K562 (cell line): ENCODE measurements around the gene SGSM2. TPM values are rescaled to one million over a fixed set of nuclear protein-coding genes. Genes with fewer than 3 reads are reported as not detected.

Experiments used
- CAMTA2 ChIP-seq: fragments of 250-450 bp; sonication (Bioruptor Pico); conservative IDR thresholded peaks from 2 replicates; pipeline ENCODE4 v1.5.1; 2022
- CHCHD3 ChIP-seq: fragments of 250-450 bp; sonication (Bioruptor Pico); IDR thresholded peaks from 2 replicates; pipeline ENCODE4 v2.1.2; 2022; ENCODE audit warnings: mild to moderate bottlenecking
- FOS ChIP-seq: IDR thresholded peaks from 3 replicates; pipeline ENCODE4 v1.6.1; 2011; ENCODE audit not compliant: insufficient read length; ENCODE audit errors: extremely low read depth
- HDGF ChIP-seq: fragments of 450-650 bp; IDR thresholded peaks from 2 replicates; pipeline ENCODE4 v1.6.1; 2016
- IRF2 ChIP-seq: sonication (generic); formaldehyde crosslinking; IDR thresholded peaks from 2 replicates; pipeline ENCODE4 v1.8.1; 2022; ENCODE audit warnings: mild to moderate bottlenecking, missing genetic modification reagents
- LCOR ChIP-seq: sonication (generic); formaldehyde crosslinking; IDR thresholded peaks from 2 replicates; pipeline ENCODE4 v1.8.0; 2022; ENCODE audit warnings: mild to moderate bottlenecking, missing genetic modification reagents
- MCM5 ChIP-seq: fragments of 450-650 bp; IDR thresholded peaks from 2 replicates; pipeline ENCODE4 v1.6.1; 2016; ENCODE audit warnings: low read depth
- NR4A1 ChIP-seq, 2 experiments: fragments of 250-450 bp in 1 of 2; fragments of 450-650 bp in 1 of 2; sonication (Bioruptor Pico) in 1 of 2; IDR thresholded peaks; 2 replicates each; pipeline versions ENCODE4 v1.4.0 to v1.6.1; 2016 to 2020; ENCODE audit warnings: mild to moderate bottlenecking in 2 of 2, missing compliant biosample characterization in 1 of 2, missing genetic modification characterization in 1 of 2, moderate library complexity in 1 of 2
- PHF21A ChIP-seq: fragments of 450-650 bp; IDR thresholded peaks from 2 replicates; pipeline ENCODE4 v1.6.1; 2017; ENCODE audit warnings: low read depth, borderline replicate concordance
- PTBP1 ChIP-seq: fragments of 200-400 bp; formaldehyde crosslinking; IDR thresholded peaks from 2 replicates; pipeline ENCODE4 v1.6.1; 2017; ENCODE audit warnings: low read depth, low read length
- RBM15 ChIP-seq: fragments of 200-400 bp; formaldehyde crosslinking; IDR thresholded peaks from 2 replicates; pipeline ENCODE4 v1.6.1; 2018; ENCODE audit warnings: mild to moderate bottlenecking, low read length, moderate library complexity; ENCODE audit not compliant: insufficient read depth
- RBM39 ChIP-seq: fragments of 200-400 bp; formaldehyde crosslinking; optimal IDR thresholded peaks from 2 replicates; pipeline ENCODE3; 2018; ENCODE audit warnings: low read depth, low read length
- REST ChIP-seq, 2 experiments: fragments of 450-650 bp; formaldehyde crosslinking in 1 of 2; IDR thresholded peaks; 2 replicates each; pipeline versions ENCODE4 v1.4.0 to v1.6.1; 2014 to 2020; ENCODE audit warnings: mild to moderate bottlenecking in 2 of 2, borderline replicate concordance in 1 of 2, low read depth in 1 of 2
- SIN3B ChIP-seq: fragments of 450-650 bp; IDR thresholded peaks from 2 replicates; pipeline ENCODE4 v1.6.1; 2017; ENCODE audit warnings: low read depth, mild to moderate bottlenecking, moderate library complexity
- XRCC4 ChIP-seq: IDR thresholded peaks from one replicate; pipeline ENCODE4 v1.6.1; 2011; ENCODE audit not compliant: insufficient read depth, insufficient read length; ENCODE audit errors: extremely low read depth
- ZFP1 ChIP-seq: fragments of 450-650 bp; formaldehyde crosslinking; IDR thresholded peaks from 2 replicates; pipeline ENCODE4 v1.4.0; 2020; ENCODE audit warnings: mild to moderate bottlenecking, mixed read lengths
- ZNF143 ChIP-seq: sonication (generic); formaldehyde crosslinking; IDR thresholded peaks from 2 replicates; pipeline ENCODE4 v1.9.0; 2022; ENCODE audit warnings: mild to moderate bottlenecking, missing genetic modification reagents
- ZZZ3 ChIP-seq: fragments of 450-650 bp; IDR thresholded peaks from 2 replicates; pipeline ENCODE4 v1.6.1; 2016; ENCODE audit warnings: antibody characterized with exemption, mild to moderate bottlenecking, moderate library complexity
- polyA plus RNA-seq, 8 experiments: library from polyadenylated mRNA; depleted of rRNA in 4 of 8; stranded (reverse) in 5 of 8; unstranded in 3 of 8; fragments of >200 nt; fragmentation: Nextera tagmentation in 2 of 8; fragmentation: Illumina TruSeq in 1 of 8; extraction: Ambion mirVana in 2 of 8; extraction: Trizol in 1 of 8; gene quantifications; 2 replicates each; pipeline versions ENCODE4 v1.2.1 to v1.2.3, GENCODE V29; 2011 to 2014; ENCODE audit warnings: inconsistent platforms in 1 of 8, missing spikeins in 1 of 8
- total RNA-seq, 7 experiments: library from RNA; depleted of rRNA in 6 of 7; stranded (reverse); fragments of >200 nt in 6 of 7; fragmentation: Illumina TruSeq in 2 of 7; extraction: Trizol in 2 of 7; gene quantifications; 2 replicates each; pipeline versions ENCODE4 v1.2.1 to v1.2.3, GENCODE V29; 2011 to 2021; ENCODE audit warnings: low replicate concordance in 1 of 7
- TF ChIP-seq, protein P1 (sequence below): fragments of 450-650 bp; IDR thresholded peaks from 2 replicates; pipeline ENCODE4 v1.6.1; 2016; ENCODE audit warnings: antibody characterized with exemption

The SGSM2 gene
- total and polyA plus RNA-seq, 9 of the 15 experiments (the other 6 are each of a cell fraction or from before 2014, with no cell fraction given) = 0.20 to 26.3 (median 14.8) TPM

DNA sequence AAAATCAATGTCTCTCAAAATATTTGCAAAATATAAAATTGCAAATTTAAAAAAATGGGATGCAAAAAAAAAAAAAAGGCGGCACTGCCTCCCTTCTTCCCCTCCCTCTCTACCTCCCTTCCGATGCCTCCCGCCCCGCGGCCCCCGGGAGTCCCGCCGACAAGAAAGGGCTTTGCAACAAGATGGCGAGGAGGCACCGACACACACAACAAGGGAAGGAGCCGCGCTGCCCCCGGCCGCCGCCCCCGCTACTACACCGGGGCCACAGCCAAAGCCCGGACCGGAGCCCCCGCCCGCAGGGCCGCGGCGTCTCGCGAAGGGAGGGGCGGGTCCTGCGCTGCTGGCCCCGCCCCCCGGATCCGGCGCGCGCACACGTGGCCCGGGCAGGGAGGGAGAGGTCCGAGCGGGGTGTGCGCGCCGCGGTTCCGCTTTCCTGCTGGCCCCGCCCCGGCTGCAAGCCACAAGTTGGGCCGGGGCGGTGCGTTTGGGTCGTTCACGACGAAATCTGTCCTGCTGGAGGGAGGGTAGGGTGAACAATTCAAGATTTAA, 63.6 kb downstream of the SGSM2 start, which contains the start of gene MNT (continued):
- TF ChIP-seq REST (IDR thresholded peaks at IDR 0.05; ENCODE audit: borderline replicate concordance) = 0 out of 2 replicates have a peak, but pooled peaks have one; percentile 16
- TF ChIP-seq REST (CRISPR knock-in tag; IDR thresholded peaks at IDR 0.05; ENCODE audit: low read depth) = no peak
- TF ChIP-seq XRCC4 = no peak
- TF ChIP-seq RBM15 = no peak
- no peak for TF ChIP-seq FOS
- TF ChIP-seq ZFP1 (CRISPR knock-in tag) = no peak
- no peak for TF ChIP-seq MCM5
- TF ChIP-seq HDGF = no peak
- TF ChIP-seq PHF21A = no peak
- no peak for TF ChIP-seq RBM39
- no peak for TF ChIP-seq CHCHD3 (CRISPR knock-in tag)
- TF ChIP-seq PTBP1 = no peak
- no peak for TF ChIP-seq IRF2 (CRISPR knock-in tag)
- TF ChIP-seq, protein P1, sequence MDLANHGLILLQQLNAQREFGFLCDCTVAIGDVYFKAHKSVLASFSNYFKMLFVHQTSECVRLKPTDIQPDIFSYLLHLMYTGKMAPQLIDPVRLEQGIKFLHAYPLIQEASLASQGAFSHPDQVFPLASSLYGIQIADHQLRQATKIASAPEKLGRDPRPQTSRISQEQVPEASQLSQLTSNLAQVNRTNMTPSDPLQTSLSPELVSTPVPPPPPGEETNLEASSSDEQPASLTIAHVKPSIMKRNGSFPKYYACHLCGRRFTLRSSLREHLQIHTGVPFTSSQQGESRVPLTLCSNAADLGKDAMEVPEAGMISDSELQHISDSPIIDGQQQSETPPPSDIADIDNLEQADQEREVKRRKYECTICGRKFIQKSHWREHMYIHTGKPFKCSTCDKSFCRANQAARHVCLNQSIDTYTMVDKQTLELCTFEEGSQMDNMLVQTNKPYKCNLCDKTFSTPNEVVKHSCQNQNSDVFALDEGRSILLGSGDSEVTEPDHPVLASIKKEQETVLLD = no peak
- TF ChIP-seq CAMTA2 = no peak
- TF ChIP-seq ZZZ3 = no peak
- TF ChIP-seq SIN3B = no peak
- no peak for TF ChIP-seq LCOR
- no peak for TF ChIP-seq ZNF143 (CRISPR knock-in tag)
- TF ChIP-seq NR4A1 (CRISPR knock-in tag; IDR thresholded peaks at IDR 0.05) = no peak
- no peak for TF ChIP-seq NR4A1 (tag; IDR thresholded peaks at IDR 0.05)
